ENCODE data around the gene SLC4A9.
"Not testable (repeated sequence)": the region's sequence is repeated elsewhere in the genome, so short reads cannot be mapped to it uniquely, and the experiment has no call there.

The SLC4A9 gene

DNA sequence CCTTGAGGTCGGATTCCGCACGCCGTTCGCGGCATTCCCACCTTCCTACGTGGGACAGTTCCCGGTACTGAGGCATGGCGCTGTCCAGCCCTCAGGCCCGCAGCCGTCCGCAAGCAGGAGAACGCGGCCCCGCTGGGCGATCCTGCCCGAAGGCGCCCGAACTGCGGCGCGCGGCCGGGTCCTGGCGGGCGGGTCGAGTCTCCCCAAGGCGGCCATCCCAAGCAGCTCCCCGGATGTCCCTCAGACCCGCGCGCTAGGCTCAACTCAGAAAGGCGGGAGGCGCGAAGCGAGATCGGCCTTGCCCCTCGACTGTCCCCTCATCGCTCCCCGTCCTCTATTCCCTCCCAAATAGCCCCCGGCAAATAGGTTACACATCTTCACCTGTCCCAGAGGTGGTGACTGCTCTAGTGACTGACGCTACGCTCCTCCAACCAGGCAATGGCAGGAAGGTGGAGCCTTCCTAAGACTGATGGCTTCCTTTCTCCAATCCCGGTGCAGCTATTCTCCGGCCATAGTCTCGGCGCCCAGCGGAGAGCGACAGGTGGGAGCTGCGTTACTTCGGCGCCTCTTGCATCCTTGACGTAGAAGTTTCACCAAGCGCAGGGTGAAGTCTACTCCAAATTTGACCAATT is 40.9 kb downstream of the SLC4A9 start:
- in situ Hi-C loops (cut with HindIII; ENCODE audit: low pct_unique_long_range_greater_than_20kb, low sequenced_read_pairs): no loop called here
- no peak for TF ChIP-seq JUND (IDR thresholded peaks at IDR 0.05; ENCODE audit: low read depth)

DNA sequence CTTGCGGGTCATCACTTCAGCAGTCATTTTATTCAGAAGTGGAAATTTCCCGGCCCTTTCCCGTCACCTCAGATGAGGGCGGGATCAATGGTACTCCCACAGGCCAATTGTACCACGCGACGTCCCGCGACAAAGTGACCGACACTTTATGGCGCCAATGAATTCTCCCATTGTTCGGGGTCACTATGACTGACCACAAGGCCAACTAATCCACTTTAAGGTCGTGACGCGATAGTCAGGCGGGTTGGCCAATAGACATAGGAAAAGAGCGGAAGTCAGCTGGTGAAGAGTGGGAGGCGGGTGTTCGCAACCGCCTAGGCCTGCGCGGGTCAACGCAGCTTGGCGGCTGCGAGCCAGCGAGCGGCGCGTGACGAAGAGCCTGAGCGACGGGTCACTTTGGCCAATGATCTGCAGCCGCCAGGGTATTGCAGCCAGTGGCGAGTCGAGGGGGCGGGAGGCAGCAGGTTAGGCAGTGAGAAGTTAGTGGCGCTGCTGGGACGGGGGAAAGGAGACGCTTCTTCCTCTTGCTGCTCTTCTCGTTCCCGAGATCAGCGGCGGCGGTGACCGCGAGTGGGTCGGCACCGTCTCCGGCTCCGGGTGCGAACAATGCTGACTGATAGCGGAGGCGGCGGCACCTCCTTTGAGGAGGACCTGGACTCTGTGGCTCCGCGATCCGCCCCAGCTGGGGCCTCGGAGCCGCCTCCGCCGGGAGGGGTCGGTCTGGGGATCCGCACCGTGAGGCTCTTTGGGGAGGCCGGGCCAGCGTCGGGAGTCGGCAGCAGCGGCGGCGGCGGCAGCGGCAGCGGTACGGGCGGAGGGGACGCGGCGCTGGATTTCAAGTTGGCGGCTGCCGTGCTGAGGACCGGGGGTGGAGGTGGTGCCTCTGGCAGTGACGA is 41.6 kb downstream of the SLC4A9 start, which contains the start of gene ANKHD1:
ANKHD1 (plus strand) TSS at position 472 of the 896 bp plus-strand sequence; CDS start at position 607, 135 bp downstream.
- no peak for TF ChIP-seq JUND (IDR thresholded peaks at IDR 0.05; ENCODE audit: low read depth)

More for the DNA sequence above, 40.9 kb downstream of the SLC4A9 start:
- peak; percentile 98 to 100 for DNase-seq (ENCODE audit: low read depth in 1 of 2, low spot score in 1 of 2)

DNA sequence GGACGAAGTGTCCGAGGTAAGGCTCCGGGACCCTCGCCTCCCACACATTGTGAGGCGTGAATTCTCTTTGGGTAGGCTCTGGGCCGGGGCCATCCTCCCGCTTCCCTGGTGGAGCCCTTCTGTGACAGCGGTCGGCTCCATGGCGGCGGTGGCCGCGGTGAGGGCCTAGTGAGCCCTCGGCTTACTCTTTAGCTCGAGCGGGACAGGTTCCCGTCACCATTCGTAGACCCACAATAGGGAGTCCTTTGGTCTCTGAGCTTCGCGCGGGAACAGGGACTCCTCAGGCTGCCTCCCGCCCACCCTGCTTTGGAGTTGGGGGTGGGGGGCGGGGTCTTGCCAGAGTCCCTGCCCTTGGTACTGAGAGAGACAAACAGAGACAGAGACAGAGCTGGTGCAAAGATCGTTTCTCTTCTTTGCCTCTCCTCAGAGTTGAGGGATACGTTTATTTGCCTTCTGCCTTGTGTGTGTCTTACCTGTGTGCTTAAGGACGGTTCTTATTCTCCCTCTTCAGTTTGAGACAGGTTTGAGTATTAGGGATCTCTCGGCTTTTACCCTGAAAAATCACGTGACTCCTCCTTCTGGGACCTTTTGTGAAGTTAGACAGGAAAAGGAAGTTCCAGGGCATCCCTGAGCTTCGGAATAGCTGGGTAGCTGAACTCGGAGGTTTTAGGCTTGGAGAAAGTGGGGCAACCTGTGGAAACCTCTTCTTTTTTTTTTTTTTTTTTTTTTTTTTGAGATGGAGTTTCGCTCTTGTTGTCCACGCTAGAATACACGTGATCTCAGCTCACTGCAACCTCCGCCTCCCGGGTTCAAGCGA is 42.5 kb downstream of the SLC4A9 start:
- peak in 1 of 2 experiments; percentile 67 for DNase-seq (ENCODE audit: low read depth in 1 of 2, low spot score in 1 of 2)
- in situ Hi-C loops (cut with HindIII; ENCODE audit: low pct_unique_long_range_greater_than_20kb, low sequenced_read_pairs): no loop called here
- TF ChIP-seq JUND (IDR thresholded peaks at IDR 0.05; ENCODE audit: low read depth): no peak

More for the DNA sequence above, 41.6 kb downstream of the SLC4A9 start, which contains the start of gene ANKHD1:
- in situ Hi-C loops (cut with HindIII; ENCODE audit: low pct_unique_long_range_greater_than_20kb, low sequenced_read_pairs): no loop called here
- peak; percentile 96 to 100 for DNase-seq (ENCODE audit: low read depth in 1 of 2, low spot score in 1 of 2)

DNA sequence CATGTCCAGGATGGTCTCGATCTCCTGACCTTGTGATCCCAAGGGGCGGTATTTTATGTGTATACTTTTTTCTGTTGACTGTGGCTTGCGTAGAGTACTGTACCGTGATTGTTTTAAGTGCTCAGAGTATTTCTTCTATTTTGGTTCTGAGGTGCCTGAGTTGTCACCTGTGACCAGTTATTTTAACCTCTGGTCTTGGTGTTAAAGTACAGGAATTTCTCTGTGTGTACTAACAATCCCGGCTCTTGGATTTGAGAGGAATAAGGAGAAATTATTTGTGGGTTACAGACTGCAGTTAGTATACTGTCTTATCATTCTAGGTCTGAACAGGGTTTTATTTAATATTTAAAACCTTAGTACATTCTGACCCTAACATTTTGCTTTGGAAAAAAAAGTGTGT is 43.6 kb downstream of the SLC4A9 start:
- no peak for DNase-seq (ENCODE audit: low read depth in 1 of 2, low spot score in 1 of 2)
- in situ Hi-C loops (cut with HindIII; ENCODE audit: low pct_unique_long_range_greater_than_20kb, low sequenced_read_pairs): no loop called here
- TF ChIP-seq JUND (IDR thresholded peaks at IDR 0.05; ENCODE audit: low read depth): no peak

DNA sequence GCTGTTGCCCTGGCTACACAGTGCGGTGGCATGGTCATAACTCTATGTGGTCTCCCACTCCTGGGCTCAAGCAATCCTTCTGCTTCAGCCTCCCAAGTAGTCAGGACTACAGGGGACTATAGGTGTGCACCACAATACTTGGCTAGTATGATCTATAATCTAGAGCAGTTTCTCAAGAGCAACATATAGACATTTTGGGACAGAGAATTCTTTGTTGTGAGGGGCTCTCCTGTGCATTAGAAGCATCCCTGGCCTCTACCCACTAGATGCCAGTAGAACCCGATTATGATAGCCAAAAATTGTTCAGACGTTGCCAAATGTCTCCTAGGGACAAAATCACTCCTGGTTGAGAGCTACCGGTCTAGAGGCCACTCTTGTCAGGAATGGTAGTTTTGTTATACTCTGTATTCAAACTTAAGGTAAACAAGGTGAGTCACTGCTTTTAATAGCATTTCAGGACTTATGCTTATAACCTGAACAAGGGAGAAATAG is 48.8 kb downstream of the SLC4A9 start:
- DNase-seq (ENCODE audit: low read depth in 1 of 2, low spot score in 1 of 2): peak in 1 of 2 experiments; percentile 44
- TF ChIP-seq JUND (IDR thresholded peaks at IDR 0.05; ENCODE audit: low read depth): no peak
- in situ Hi-C loops (cut with HindIII; ENCODE audit: low pct_unique_long_range_greater_than_20kb, low sequenced_read_pairs): no loop called here

DNA sequence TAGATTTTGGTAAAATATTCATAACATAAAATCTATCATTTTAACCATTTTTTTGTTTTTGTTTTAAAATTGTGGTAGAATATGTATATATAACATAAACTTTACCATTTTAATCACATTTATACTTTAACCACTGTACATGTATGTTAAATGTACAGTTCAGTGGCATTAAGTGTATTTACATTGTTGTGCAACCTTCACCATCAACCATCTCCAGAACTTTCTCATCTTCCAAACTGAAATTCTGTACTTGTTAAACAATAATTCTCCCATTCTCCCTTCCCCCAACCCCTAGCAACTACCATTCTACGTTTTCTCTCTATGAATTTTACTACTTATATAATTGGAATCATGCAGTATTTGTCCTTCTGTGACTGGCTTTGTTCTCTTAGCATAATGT is 53.2 kb downstream of the SLC4A9 start:
- in situ Hi-C loops (cut with HindIII; ENCODE audit: low pct_unique_long_range_greater_than_20kb, low sequenced_read_pairs): no loop called here
- no peak for DNase-seq (ENCODE audit: low read depth in 1 of 2, low spot score in 1 of 2)
- no peak for TF ChIP-seq JUND (IDR thresholded peaks at IDR 0.05; ENCODE audit: low read depth)

DNA sequence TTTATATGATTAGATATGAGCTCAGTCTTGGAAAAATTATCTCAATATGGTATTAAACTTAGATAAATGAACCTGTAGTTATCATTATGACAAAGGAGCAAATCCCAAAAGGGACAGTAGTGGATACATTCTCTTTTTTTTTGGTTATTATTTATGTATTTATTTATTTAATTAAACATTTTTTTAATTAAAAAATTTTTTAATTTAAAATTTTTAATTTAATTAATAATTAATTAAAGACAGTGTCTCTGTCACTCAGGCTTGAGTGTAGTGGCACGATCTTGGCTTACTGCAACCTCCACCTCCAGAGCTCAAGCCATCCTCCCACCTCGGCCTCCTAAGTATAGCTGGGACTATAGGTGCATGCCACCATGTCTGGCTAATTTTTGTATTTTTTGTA is 57.2 kb downstream of the SLC4A9 start:
- in situ Hi-C loops (cut with HindIII; ENCODE audit: low pct_unique_long_range_greater_than_20kb, low sequenced_read_pairs): no loop called here
- TF ChIP-seq JUND (IDR thresholded peaks at IDR 0.05; ENCODE audit: low read depth): no peak
- no peak for DNase-seq (ENCODE audit: low read depth in 1 of 2, low spot score in 1 of 2)

DNA sequence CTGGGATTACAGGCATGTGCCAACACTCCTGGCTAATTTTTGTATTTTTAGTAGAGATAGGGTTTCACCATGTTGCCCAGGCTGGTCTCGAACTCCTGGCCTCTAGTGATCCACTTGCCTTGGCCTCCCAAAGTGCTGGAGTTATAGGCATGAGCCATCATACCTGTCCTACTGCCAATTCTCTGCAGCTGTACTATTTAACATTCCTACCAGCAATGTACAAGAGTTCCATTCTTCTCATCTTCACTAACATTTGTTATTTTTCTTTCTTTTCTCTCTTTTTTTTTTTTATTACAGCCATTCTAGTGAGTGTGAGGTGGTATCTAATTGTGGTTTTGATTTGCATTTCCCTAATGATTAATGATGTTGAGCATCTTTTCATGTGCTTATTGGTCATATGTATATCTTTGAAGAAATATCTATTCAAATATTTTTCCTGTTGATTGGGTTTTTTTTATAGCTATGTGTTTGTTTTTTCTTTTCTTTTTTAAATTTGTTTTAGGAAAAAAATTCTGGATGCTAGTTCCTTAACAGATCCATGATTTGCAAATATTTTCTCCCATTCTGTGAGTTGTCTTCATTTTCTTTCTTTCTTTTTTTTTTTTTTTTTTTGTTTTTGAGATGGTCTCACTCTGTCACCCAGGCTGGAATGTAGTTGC is 59.0 kb downstream of the SLC4A9 start:
- in situ Hi-C loops (cut with HindIII; ENCODE audit: low pct_unique_long_range_greater_than_20kb, low sequenced_read_pairs): no loop called here
- no peak for TF ChIP-seq JUND (IDR thresholded peaks at IDR 0.05; ENCODE audit: low read depth)
- DNase-seq (ENCODE audit: low read depth in 1 of 2, low spot score in 1 of 2): no peak

DNA sequence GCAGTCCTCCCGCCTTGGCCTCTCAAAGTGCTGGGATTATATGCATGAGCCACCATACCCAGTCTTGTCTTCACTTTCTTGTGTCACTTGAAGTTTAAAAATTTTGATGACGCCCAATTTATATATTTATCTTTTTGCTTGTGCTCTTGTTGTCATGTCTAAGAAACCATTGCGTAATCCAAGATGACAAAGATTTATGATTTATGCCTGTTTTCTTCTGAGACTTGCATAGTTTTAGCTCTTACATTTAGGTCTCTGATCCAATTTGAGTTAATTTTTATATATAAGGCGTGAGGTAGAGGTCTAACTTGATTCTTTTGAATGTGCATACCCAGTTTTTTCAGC is 60.2 kb downstream of the SLC4A9 start:
- TF ChIP-seq JUND (IDR thresholded peaks at IDR 0.05; ENCODE audit: low read depth): no peak
- in situ Hi-C loops (cut with HindIII; ENCODE audit: low pct_unique_long_range_greater_than_20kb, low sequenced_read_pairs): no loop called here
- DNase-seq (ENCODE audit: low read depth in 1 of 2, low spot score in 1 of 2): peak in 1 of 2 experiments; percentile 16

DNA sequence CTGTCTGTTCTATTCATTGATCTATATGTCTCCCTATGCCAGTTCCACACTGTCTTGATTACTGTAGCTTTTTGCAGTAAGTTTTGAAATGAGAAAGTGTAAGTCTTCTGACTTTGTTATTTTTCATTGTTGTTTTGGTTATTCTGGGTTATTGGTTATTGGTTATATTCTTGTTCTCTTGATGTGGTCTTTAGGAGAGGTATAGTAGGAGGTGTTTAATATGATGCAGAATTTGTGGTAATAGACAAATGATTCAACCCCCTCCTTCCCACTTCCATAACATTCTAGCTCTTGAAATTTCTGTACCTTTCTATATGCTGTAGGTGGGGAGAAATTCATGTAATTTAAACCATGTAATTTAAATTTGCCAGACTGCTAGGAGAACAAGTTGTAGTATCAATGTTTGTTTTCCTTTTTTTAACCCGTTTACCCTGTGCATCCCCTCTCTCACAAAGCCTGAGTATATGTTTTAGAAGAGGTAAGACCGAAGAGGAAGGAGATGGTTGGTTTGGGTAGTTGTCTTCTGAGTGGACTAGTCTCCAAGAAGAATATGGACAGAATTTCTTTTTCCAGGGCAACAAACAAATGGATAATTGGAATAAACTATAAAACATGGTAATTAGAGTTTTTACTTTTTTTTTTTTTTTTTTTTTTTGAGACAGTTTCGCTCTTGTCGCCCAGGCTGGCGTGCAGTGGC is 60.8 kb downstream of the SLC4A9 start:
- no peak for TF ChIP-seq JUND (IDR thresholded peaks at IDR 0.05; ENCODE audit: low read depth)
- in situ Hi-C loops (cut with HindIII; ENCODE audit: low pct_unique_long_range_greater_than_20kb, low sequenced_read_pairs): no loop called here
- DNase-seq (ENCODE audit: low read depth in 1 of 2, low spot score in 1 of 2): no peak

DNA sequence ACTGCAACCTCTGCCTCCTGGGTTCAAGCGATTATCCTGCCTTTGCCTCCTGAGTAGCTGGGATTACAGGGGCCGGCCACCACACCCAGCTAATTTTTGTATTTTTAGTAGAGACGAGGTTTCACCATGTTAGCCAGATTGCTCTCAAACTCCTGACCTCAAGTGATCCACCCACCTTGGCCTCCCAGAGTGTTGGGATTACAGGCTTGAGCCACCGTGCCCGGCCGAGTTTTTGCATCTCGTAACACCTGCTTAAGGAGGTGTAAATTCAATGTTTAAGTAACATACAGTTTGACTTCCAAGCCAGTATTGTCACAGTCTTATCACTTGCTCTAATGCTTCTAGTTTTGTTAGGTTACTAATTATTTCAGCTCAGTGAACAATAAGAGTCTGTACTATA is 61.4 kb downstream of the SLC4A9 start:
- DNase-seq (ENCODE audit: low read depth in 1 of 2, low spot score in 1 of 2); in situ Hi-C loops (cut with HindIII; ENCODE audit: low pct_unique_long_range_greater_than_20kb, low sequenced_read_pairs): not testable (repeated sequence)

Measured in T47D (cell line).